Left forelimb (tissue), 1 donor: ENCODE measurements around the gene HECA.
"Not testable (repeated sequence)": the region's sequence is repeated elsewhere in the genome, so short reads cannot be mapped to it uniquely, and the experiment has no call there.

ENCODE experiments used
- DNase-seq: peaks from one replicate; pipeline ENCODE4 v3.0.0-alpha.2; 2018; ENCODE audit warnings: low spot score

The HECA gene, protein sequence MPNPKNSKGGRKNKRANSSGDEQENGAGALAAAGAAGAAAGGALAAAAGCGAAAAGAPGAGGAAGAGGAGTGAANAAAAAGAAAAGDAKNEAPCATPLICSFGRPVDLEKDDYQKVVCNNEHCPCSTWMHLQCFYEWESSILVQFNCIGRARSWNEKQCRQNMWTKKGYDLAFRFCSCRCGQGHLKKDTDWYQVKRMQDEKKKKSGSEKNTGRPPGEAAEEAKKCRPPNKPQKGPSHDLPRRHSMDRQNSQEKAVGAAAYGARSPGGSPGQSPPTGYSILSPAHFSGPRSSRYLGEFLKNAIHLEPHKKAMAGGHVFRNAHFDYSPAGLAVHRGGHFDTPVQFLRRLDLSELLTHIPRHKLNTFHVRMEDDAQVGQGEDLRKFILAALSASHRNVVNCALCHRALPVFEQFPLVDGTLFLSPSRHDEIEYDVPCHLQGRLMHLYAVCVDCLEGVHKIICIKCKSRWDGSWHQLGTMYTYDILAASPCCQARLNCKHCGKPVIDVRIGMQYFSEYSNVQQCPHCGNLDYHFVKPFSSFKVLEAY

DNA sequence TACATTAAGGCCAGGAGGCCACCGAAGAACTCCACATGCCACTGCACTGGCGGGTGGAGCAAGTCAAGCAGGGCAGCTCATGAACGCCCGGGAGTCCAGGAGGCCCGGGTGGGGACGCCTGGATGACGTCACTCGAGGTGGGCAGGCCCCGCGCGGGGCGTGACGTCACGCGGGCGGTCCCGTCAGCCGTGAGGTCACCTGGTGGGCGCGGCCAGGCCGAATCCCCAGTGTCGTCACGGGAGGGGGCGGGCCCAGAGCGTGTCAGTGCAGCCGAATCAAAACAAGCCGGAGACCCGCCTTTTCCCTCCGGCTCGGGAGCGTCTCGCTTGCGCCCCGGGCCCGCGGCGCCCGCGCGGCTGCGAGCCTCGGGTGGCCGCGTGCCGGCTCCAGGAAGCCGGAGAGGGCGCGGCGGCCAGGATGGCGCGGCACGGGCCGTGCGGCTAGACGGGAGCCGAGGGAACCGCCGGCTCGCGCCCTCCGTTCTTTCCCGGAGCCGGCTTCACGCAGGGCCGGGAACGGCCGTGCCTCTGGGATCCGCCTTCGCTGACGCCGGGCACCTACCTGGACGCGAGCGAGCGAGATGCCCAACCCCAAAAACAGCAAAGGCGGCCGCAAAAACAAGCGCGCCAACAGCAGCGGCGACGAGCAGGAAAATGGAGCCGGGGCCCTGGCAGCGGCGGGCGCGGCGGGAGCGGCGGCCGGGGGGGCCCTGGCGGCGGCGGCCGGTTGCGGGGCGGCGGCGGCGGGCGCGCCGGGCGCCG lies at the start of gene HECA:
Gene HECA (plus strand): TSS at position 264 of the 761 bp plus-strand sequence. CDS start 317 bp downstream, at position 581.
- peak; percentile 98 for DNase-seq

DNA sequence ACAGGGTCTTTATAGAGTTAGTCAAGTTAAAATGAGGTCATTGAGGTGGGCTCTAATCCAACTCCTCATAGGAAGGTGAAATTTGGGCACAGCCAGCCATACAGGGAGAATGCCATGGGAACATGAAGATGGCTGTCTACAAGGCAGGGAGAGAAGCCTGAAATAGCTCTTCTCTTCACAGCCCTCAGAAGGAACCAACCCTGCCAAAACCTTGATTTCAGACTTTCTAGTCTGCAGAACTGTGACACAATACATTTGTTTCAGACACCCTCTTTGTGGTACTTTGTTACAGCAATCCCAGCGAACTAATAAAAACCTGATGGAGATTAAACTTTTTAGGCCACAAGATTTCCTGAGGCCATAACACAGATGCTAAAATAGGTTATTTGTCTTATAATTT lies 43.1 kb upstream of the HECA start:
- DNase-seq: no peak

- DNase-seq: no peak
These were observed 34.9 kb upstream of the HECA start for GRCh38 chr6:139099984-139100383.

DNA sequence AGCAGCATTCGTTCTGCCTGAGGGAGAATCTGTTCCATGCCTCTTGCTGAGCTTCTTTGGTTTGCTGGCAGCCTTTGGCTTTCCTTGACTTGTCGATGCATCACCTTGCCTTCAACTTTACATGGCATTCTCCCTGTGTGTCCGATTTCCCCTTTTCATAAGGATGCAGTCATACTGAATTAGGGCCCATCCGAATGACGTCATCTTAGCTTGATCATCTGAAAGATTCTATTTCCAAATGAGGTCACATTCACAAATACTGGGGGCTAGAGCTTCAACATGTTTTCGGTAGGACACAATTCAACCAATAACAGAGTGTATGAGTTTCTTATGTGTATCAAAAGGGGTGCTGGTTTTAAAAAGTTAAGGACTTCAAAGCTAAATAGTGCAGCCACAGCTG lies 27.8 kb upstream of the HECA start:
- no peak for DNase-seq

- DNase-seq: no peak
These were observed 26.5 kb upstream of the HECA start for GRCh38 chr6:139108378-139108777.

GRCh38 chr6:139109558-139109957 lies 25.3 kb upstream of the HECA start:
- no peak for DNase-seq

DNA sequence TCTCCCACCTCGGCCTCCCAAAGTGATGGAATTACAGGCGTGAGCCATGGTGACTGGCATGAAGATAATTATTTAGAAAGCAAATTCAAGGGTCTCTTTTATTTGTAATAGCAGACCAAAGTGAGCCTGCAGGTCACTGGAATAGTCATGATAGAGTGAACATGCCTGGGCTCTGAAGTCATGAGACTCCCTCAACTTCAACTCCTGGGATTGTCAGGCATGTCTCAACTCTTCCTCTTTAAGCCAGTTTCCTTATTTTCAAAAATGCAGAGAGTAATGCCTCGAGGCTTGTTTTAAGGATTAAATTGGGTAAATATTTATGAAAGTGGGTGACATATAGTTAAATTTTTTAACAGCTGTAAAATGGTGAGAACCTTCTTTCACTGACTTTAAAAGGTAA lies 22.7 kb upstream of the HECA start:
- no peak for DNase-seq

GRCh38 chr6:139112561-139112960 lies 22.3 kb upstream of the HECA start:
- DNase-seq: no peak

DNA sequence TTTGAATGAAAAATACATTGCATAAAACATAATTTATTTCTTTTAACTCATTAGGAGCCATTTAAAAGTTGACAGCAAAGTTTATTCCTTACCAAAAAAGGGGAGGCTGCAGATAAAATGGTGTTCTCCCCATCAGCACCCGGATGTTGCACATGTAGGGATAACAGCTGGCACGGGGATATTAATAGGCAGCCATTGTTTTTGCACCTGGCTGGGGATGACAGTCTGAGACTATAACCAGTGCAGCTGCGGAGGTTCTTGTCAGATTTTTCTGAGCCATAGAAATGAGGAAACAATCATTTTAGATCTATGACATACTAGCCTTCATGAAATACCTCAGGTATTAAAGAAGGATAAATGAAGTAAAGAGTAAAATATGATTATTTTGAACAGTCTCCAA lies 20.1 kb upstream of the HECA start:
- no peak for DNase-seq

- no peak for DNase-seq
These were observed 18.7 kb upstream of the HECA start for GRCh38 chr6:139115989-139116758.

DNA sequence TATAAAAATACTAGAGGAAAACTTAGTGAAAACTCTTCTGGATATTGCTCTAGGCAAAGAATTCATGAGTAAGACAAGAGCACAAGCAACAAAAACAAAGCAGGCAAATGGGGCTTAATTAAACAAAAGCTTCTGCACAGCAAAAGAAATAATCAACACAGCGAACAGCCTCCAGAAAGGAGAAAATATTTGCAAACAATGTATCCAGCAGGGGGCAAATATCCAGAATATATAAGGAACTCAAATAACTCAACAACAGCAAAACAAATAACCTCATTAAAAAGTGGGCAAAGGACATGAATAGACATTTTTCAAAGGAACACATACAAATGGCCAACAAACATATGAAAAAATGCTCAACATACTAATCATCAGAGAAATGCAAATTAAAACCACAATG lies 17.1 kb upstream of the HECA start:
- DNase-seq: no peak

DNA sequence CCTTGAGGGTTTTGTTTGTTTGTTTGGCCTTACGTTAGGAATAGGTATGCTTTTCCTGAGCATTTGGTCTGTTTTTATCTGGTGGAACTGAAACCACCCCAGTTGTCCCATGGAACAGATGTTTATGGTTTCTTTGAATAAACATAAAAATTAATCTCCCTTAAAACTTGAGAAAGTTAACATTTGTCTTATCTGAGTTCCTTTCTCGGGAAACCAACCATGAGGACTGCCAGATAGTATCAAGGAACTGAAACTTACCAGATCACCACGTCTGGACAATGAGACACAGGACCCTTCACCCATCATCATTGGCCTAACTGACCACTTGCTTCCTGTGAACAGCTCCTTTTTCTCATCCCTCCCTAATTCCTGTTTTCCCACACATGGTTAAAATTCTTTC lies 15.3 kb upstream of the HECA start:
- DNase-seq: no peak

DNA sequence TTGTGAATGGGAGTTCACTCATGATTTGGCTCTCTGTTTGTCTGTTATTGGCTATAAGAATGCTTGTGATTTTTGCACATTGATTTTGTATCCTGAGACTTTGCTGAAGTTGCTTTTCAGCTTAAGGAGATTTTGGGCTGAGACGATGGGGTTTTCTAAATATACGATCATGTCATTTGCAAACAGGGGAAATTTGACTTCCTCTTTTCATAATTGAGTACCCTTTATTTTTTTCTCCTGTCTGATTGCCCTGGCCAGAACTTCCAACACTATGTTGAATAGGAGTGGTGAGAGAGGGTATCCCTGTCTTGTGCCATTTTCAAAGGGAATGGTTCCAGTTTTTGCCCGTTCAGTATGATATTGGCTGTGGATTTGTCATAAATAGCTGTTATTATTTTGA lies 12.1 kb upstream of the HECA start:
- not testable (repeated sequence) for DNase-seq

- DNase-seq: no peak
These were observed 9.8 kb upstream of the HECA start for GRCh38 chr6:139124887-139125672.

DNA sequence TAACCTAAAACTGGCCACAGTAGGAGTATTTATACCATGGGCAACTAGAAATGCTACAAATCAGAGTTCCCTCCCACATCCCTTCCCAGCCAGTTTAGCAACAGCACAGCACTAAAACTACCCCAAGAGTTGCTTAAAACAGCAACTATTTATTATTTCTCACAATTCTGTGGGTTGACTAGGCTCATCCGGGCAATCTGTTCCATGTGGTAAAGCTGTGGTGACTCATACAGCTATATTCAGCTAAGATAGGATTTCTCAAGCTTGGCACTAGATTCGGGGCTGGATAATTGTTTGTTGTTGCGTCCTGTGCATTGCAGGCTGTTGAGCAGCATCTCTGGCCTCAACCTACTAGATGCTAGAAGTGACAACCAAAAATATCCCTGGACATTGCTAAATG lies 8.6 kb upstream of the HECA start:
- no peak for DNase-seq

GRCh38 chr6:139126931-139127330 lies 7.9 kb upstream of the HECA start:
- DNase-seq: no peak

GRCh38 chr6:139129284-139129683 lies 5.6 kb upstream of the HECA start:
- DNase-seq: no peak

DNA sequence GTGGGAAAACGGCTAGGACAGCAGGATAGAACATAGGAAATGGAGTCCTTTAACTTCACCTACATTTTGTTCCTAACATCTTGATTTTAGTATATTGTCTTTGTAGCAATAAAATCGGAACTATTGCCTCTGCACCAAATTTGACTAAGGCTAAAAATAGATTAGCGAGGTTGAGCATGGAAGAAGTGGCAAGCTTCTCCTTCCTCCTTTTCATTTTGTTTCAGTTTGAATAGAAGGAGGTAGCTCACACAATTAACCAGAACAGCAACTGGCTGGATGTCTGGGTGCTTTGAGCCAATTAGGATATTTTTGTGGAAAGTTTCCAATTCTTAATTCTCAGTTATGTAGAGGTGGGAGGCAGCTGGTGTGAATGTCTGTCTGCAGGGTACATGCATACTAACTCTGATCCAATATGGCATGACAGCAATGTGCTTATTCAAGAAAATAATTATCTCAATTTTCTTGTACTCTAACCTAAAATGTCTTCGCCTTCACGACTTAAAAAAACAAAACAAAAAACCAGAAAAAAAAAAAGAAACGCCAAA lies 3.1 kb upstream of the HECA start:
- DNase-seq: no peak

- no peak for DNase-seq
These were observed 1.4 kb upstream of the HECA start for GRCh38 chr6:139133262-139134063.

DNA sequence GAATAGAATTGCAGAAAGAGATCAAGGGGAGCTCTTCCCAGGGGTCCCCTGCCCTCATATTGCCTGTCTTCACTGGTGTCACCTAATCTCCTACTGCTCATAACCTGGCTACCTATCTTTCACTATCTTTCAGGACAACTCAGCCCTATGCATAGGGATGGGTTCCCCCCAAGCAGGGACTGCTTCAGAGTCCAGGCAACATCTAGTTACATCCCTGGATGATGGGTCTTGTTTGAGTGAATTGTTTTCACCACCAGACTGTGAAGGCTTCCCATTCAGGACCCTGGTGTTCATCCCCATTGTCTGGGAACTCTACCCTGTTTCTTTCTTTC lies 850 bp upstream of the HECA start:
- no peak for DNase-seq
